ENCODE data around the gene SPTLC1.

The SPTLC1 gene

GRCh38 chr9:91995000-91995655, 120.1 kb downstream of the SPTLC1 start:
- Histone ChIP-seq H3K4me3 (ENCODE audit: low read length) (no peak overlapping the region), H3K9me3 (ENCODE audit: control insufficient read depth, low read length) (no peaks in the 10 kb centered on the region), H3K4me1 (ENCODE audit: control insufficient read depth, insufficient read depth, low read length) (peaks cover 18% of the 10 kb centered on the region), H3K36me3 (ENCODE audit: control insufficient read depth, insufficient read depth, low read length, severe bottlenecking) (no peaks in the 10 kb centered on the region), H3K9ac (ENCODE audit: low read length) (no peak overlapping the region), H3K27me3 (replicated peaks; ENCODE audit: control insufficient read depth, insufficient read depth, low read length) (no peaks in the 10 kb centered on the region)
- DNase-seq (ENCODE audit: low read depth), result no peak

- Histone ChIP-seq H3K9me3 (ENCODE audit: control insufficient read depth, low read length) (no peaks in the 10 kb centered on the region), H3K27me3 (replicated peaks; ENCODE audit: control insufficient read depth, insufficient read depth, low read length) (no peaks in the 10 kb centered on the region), H3K4me1 (ENCODE audit: control insufficient read depth, insufficient read depth, low read length) (peaks cover 18% of the 10 kb centered on the region), H3K36me3 (ENCODE audit: control insufficient read depth, insufficient read depth, low read length, severe bottlenecking) (no peaks in the 10 kb centered on the region), H3K4me3 (ENCODE audit: low read length) (no peak overlapping the region), H3K9ac (ENCODE audit: low read length) (no peak overlapping the region)
- DNase-seq (ENCODE audit: low read depth), result no peak
Measured at GRCh38 chr9:91994422-91994821, 120.8 kb downstream of the SPTLC1 start.

DNA sequence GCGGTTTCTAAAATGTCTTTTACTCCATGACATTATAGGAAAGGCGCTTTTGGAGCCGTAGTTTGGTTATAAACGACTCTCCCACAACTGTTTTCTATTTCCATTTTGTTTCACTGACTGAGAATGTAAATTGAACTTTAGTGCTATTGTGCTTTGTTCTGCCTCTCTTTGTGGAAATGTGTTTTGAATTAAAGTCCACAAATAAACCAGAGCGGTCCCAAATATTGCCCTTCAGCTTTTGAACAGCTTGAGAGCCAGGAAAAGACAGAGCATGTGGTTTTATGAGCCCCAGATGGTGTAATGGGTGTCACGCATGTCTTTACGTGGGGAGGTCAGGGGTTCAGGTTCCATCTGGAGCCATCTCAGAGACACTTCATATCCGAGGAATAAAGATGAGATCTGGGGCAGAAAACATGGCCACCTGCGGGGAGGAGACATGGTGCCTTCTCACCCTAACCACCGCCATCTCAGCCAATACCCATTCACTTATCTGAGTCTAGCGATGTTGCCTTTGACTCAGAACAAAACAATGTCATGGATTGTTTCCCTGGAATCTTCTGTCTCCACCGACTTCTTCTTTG, 122.7 kb downstream of the SPTLC1 start:
- Histone ChIP-seq H3K36me3 (ENCODE audit: control insufficient read depth, insufficient read depth, low read length, severe bottlenecking) (no peaks in the 10 kb centered on the region), H3K4me1 (ENCODE audit: control insufficient read depth, insufficient read depth, low read length) (peaks cover 18% of the 10 kb centered on the region), H3K9ac (ENCODE audit: low read length) (peak overlapping the region; percentile 61), H3K9me3 (ENCODE audit: control insufficient read depth, low read length) (no peaks in the 10 kb centered on the region), H3K4me3 (ENCODE audit: low read length) (peak overlapping the region; percentile 68), H3K27me3 (replicated peaks; ENCODE audit: control insufficient read depth, insufficient read depth, low read length) (no peaks in the 10 kb centered on the region)
- DNase-seq (ENCODE audit: low read depth), result peak; percentile 49

- H3K9ac ChIP-seq (ENCODE audit: low read length), result peak overlapping the region; percentile 61
- H3K36me3 ChIP-seq (ENCODE audit: control insufficient read depth, insufficient read depth, low read length, severe bottlenecking), result no peaks in the 10 kb centered on the region
- DNase-seq (ENCODE audit: low read depth), result peak; percentile 19
- H3K4me1 ChIP-seq (ENCODE audit: control insufficient read depth, insufficient read depth, low read length), result peaks cover 18% of the 10 kb centered on the region
- H3K4me3 ChIP-seq (ENCODE audit: low read length), result peak overlapping the region; percentile 68
- no peaks in the 10 kb centered on the region for H3K9me3 ChIP-seq (ENCODE audit: control insufficient read depth, low read length)
- no peaks in the 10 kb centered on the region for H3K27me3 ChIP-seq (replicated peaks; ENCODE audit: control insufficient read depth, insufficient read depth, low read length)
Measured at GRCh38 chr9:91991721-91992341, 123.4 kb downstream of the SPTLC1 start.

DNA sequence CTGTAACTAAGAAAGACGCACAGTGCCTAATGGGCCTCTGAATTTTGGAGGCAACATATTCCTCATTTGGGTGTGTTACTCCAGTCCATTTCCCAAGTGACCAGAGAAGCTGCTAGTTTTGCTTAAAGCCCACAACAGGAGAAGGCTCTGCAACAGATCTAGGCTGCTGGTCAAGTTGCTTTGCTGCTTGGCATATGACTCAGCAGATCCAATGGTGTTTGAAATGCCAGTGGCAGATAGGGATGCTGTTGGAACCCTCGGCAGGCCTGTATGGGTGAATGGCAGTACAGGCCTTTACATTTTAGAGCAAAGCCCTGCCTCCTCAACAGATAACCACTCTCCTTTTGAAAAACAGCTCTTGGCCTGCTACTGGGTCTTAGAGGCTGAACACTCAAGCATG, 129.0 kb downstream of the SPTLC1 start:
- peak; percentile 21 for DNase-seq (ENCODE audit: low read depth)
- no peak overlapping the region for H3K4me3 ChIP-seq (ENCODE audit: low read length)
- H3K9me3 ChIP-seq (ENCODE audit: control insufficient read depth, low read length), result peaks cover 5% of the 10 kb centered on the region
- H3K27me3 ChIP-seq (replicated peaks; ENCODE audit: control insufficient read depth, insufficient read depth, low read length), result no peaks in the 10 kb centered on the region
- H3K4me1 ChIP-seq (ENCODE audit: control insufficient read depth, insufficient read depth, low read length), result no peaks in the 10 kb centered on the region
- H3K36me3 ChIP-seq (ENCODE audit: control insufficient read depth, insufficient read depth, low read length, severe bottlenecking), result no peaks in the 10 kb centered on the region
- no peak overlapping the region for H3K9ac ChIP-seq (ENCODE audit: low read length)

- H3K36me3 ChIP-seq (ENCODE audit: control insufficient read depth, insufficient read depth, low read length, severe bottlenecking), result no peaks in the 10 kb centered on the region
- H3K9me3 ChIP-seq (ENCODE audit: control insufficient read depth, low read length), result peaks cover 7% of the 10 kb centered on the region
- no peaks in the 10 kb centered on the region for H3K27me3 ChIP-seq (replicated peaks; ENCODE audit: control insufficient read depth, insufficient read depth, low read length)
- DNase-seq (ENCODE audit: low read depth), result no peak
- H3K4me3 ChIP-seq (ENCODE audit: low read length), result no peak overlapping the region
- H3K4me1 ChIP-seq (ENCODE audit: control insufficient read depth, insufficient read depth, low read length), result no peaks in the 10 kb centered on the region
- no peak overlapping the region for H3K9ac ChIP-seq (ENCODE audit: low read length)
Measured at GRCh38 chr9:91985692-91986091, 129.5 kb downstream of the SPTLC1 start.
